Brain microvascular endothelial cell (primary cell): ENCODE data around the gene COG5.

Source experiments
- DNase-seq: peaks from one replicate; pipeline ENCODE4 v3.0.0-alpha.2; 2020
- H3K27ac ChIP-seq: fragments of 250-450 bp; sonication (Bioruptor Pico); 2 replicates; pipeline ENCODE4 v1.5.1; 2020; ENCODE audit warnings: mild to moderate bottlenecking, moderate library complexity
- H3K27me3 ChIP-seq: fragments of 250-450 bp; sonication (Bioruptor Pico); replicated peaks from 2 replicates; pipeline ENCODE4 v1.5.1; 2020; ENCODE audit warnings: mild to moderate bottlenecking
- H3K36me3 ChIP-seq: fragments of 250-450 bp; sonication (Bioruptor Pico); replicated peaks from 2 replicates; pipeline ENCODE4 v1.5.1; 2020; ENCODE audit warnings: mild to moderate bottlenecking
- H3K4me3 ChIP-seq: 2 replicates; pipeline ENCODE4 v1.5.1; 2011; ENCODE audit warnings: low read depth, mild to moderate bottlenecking, control low read depth, low read length, moderate library complexity
- in situ Hi-C: cut with HindIII; loops from 2 replicates; pipeline ENCODE4 v1.10.0; 2017; ENCODE audit warnings: low sequenced_read_pairs, low pct_ligation_motif_present
- TF ChIP-seq, protein P1 (sequence below): IDR thresholded peaks from 2 replicates; pipeline ENCODE4 v1.5.1; 2011; ENCODE audit warnings: low read depth, mild to moderate bottlenecking, moderate library complexity, low read length, control low read depth, inconsistent platforms; ENCODE audit errors: missing control alignments

The COG5 gene

GRCh38 chr7:107441581-107442422 is 121.9 kb downstream of the COG5 start:
- in situ Hi-C loops, result no loop called here
- DNase-seq, result no peak
- H3K4me3 ChIP-seq, result no peak overlapping the region
- no peak overlapping the region for H3K27ac ChIP-seq
- no peaks in the 10 kb centered on the region for H3K36me3 ChIP-seq
- no peaks in the 10 kb centered on the region for H3K27me3 ChIP-seq
- TF ChIP-seq, protein P1, sequence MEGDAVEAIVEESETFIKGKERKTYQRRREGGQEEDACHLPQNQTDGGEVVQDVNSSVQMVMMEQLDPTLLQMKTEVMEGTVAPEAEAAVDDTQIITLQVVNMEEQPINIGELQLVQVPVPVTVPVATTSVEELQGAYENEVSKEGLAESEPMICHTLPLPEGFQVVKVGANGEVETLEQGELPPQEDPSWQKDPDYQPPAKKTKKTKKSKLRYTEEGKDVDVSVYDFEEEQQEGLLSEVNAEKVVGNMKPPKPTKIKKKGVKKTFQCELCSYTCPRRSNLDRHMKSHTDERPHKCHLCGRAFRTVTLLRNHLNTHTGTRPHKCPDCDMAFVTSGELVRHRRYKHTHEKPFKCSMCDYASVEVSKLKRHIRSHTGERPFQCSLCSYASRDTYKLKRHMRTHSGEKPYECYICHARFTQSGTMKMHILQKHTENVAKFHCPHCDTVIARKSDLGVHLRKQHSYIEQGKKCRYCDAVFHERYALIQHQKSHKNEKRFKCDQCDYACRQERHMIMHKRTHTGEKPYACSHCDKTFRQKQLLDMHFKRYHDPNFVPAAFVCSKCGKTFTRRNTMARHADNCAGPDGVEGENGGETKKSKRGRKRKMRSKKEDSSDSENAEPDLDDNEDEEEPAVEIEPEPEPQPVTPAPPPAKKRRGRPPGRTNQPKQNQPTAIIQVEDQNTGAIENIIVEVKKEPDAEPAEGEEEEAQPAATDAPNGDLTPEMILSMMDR, result no peak

DNA sequence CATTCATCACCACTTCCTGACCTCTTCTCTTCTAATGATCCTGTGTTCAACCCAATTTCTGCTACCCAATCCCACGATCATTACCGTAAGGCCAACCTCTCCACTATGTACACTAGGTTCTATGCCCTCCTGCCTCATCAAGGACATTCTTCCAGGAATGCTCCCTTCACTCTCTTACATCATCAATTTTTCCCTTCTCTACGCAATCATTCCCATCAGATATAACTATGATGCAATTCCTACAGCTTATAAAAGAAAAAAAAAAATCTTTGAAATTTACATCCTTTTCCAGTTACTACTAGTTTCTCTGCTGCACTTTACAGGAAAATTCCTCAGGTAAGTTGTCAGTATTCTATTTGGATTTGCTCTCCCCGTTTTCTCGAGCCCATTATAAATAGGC is 124.7 kb downstream of the COG5 start:
- Histone ChIP-seq H3K27me3 (no peaks in the 10 kb centered on the region), H3K4me3 (no peak overlapping the region), H3K27ac (no peak overlapping the region), H3K36me3 (no peaks in the 10 kb centered on the region)
- in situ Hi-C loops, result no loop called here
- TF ChIP-seq, protein P1, result no peak
- no peak for DNase-seq

DNA sequence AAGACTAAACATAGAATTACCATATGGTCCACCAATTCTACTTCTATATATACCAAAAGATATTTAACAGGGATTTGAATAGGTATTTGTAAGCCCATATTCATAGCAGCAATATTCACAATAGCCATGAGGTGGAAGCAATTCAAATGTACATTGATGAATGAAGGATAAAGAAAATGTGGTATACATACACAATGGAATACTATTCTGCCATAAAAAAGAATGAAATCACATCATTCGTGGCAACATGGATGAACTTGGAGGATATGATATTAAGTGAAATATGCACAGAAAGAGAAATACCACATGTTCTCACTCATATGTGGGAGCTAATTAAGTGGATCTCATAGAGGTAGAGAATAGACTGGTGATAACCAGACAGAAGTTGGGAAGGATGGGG is 128.0 kb downstream of the COG5 start:
- H3K4me3 ChIP-seq, result no peak overlapping the region
- in situ Hi-C loops, result no loop called here
- no peaks in the 10 kb centered on the region for H3K36me3 ChIP-seq
- DNase-seq, result no peak
- H3K27ac ChIP-seq, result no peak overlapping the region
- H3K27me3 ChIP-seq, result no peaks in the 10 kb centered on the region
- TF ChIP-seq, protein P1, result no peak

GRCh38 chr7:107432261-107432660 is 131.5 kb downstream of the COG5 start:
- DNase-seq, result no peak
- no peaks in the 10 kb centered on the region for H3K36me3 ChIP-seq
- TF ChIP-seq, protein P1, result no peak
- no peaks in the 10 kb centered on the region for H3K27me3 ChIP-seq
- H3K27ac ChIP-seq, result no peak overlapping the region
- H3K4me3 ChIP-seq, result no peak overlapping the region
- in situ Hi-C loops, result no loop called here

DNA sequence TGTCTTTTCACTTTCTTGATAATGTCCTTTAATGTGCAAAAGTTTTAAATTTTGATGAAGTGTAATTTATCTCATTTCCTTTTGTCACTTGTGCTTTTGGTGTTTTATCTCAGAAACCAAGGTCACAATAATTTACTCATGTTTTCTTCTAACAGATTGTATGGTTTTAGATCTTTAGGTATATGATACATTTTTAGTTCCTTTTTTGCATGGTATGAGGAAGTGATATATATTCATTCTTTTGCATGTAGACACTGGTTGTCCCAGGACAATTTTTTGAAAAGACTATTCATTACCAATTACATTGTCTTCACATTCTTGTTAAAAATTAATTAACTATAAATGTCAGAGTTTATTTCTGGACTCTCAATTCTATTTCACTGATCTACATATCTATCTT is 133.7 kb downstream of the COG5 start:
- no peak overlapping the region for H3K27ac ChIP-seq
- no peaks in the 10 kb centered on the region for H3K27me3 ChIP-seq
- H3K36me3 ChIP-seq, result no peaks in the 10 kb centered on the region
- in situ Hi-C loops, result no loop called here
- DNase-seq, result no peak
- no peak overlapping the region for H3K4me3 ChIP-seq
- TF ChIP-seq, protein P1, result no peak

DNA sequence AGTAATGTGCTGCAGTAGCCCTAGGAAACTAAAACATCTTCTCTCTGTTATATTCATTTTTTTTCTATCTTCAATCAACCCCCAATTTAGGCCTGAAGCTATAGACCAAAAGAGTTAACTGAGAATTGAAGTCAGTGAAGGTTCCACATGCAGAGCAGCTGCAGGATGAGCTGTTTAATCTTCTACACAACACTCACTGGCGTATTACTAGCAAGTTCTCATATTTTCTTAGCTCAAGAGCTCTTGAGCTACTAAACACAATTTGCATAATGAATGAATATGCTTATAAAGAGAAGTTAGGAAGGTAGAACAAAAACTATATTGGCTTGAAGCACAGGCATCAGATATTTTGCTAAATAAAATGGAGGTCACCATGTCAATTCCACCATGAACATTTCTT is 135.1 kb downstream of the COG5 start:
- H3K4me3 ChIP-seq, result no peak overlapping the region
- no peak overlapping the region for H3K27ac ChIP-seq
- no peaks in the 10 kb centered on the region for H3K27me3 ChIP-seq
- no peak for DNase-seq
- TF ChIP-seq, protein P1, result no peak
- H3K36me3 ChIP-seq, result no peaks in the 10 kb centered on the region
- in situ Hi-C loops, result no loop called here
